Measurements from ENCODE around the gene GPR39. TPM values are rescaled to one million over a fixed set of nuclear protein-coding genes. Genes with fewer than 3 reads are reported as not detected.

GPR39 gene
- total RNA-seq, 1 donor: 3.6 TPM

GRCh38 chr2:132495881-132496280 lies 79.3 kb downstream of the GPR39 start:
- Histone ChIP-seq H3K4me3 (ENCODE audit: insufficient read depth, low read length) (no peak overlapping the region), H3K9me3 (ENCODE audit: low read depth, low read length) (no peaks in the 10 kb centered on the region), H4K20me1 (ENCODE audit: insufficient read depth, low read length) (no peaks in the 10 kb centered on the region), H3K27ac (ENCODE audit: low read depth, low read length) (no peak overlapping the region), H3K27me3 (ENCODE audit: insufficient read depth, low read length) (no peaks in the 10 kb centered on the region), H3K36me3 (ENCODE audit: insufficient read depth, low read length) (no peaks in the 10 kb centered on the region), H3K4me2 (ENCODE audit: insufficient read depth, low read length) (no peak overlapping the region), H2AFZ (ENCODE audit: low read length) (no peak overlapping the region), H3K4me1 (ENCODE audit: insufficient read depth, low read length) (no peaks in the 10 kb centered on the region), H3K79me2 (ENCODE audit: insufficient read depth, low read length) (no peaks in the 10 kb centered on the region)
- no peak for DNase-seq (ENCODE audit: insufficient read length, low spot score, missing footprints)
- no peak for TF ChIP-seq CTCF (IDR thresholded peaks at IDR 0.05; ENCODE audit: extremely low read depth, low read depth, low read length)

GRCh38 chr2:132496555-132496954 lies 80.0 kb downstream of the GPR39 start:
- Histone ChIP-seq H3K27ac (ENCODE audit: low read depth, low read length) (no peak overlapping the region), H3K4me1 (ENCODE audit: insufficient read depth, low read length) (no peaks in the 10 kb centered on the region), H3K27me3 (ENCODE audit: insufficient read depth, low read length) (no peaks in the 10 kb centered on the region), H3K4me3 (ENCODE audit: insufficient read depth, low read length) (no peak overlapping the region), H3K4me2 (ENCODE audit: insufficient read depth, low read length) (no peak overlapping the region), H3K9me3 (ENCODE audit: low read depth, low read length) (no peaks in the 10 kb centered on the region), H3K36me3 (ENCODE audit: insufficient read depth, low read length) (no peaks in the 10 kb centered on the region), H4K20me1 (ENCODE audit: insufficient read depth, low read length) (no peaks in the 10 kb centered on the region), H3K79me2 (ENCODE audit: insufficient read depth, low read length) (no peaks in the 10 kb centered on the region), H2AFZ (ENCODE audit: low read length) (no peak overlapping the region)
- no peak for TF ChIP-seq CTCF (IDR thresholded peaks at IDR 0.05; ENCODE audit: extremely low read depth, low read depth, low read length)
- DNase-seq (ENCODE audit: insufficient read length, low spot score, missing footprints): no peak

- no peaks in the 10 kb centered on the region for H3K36me3 ChIP-seq (ENCODE audit: insufficient read depth, low read length)
- H3K9me3 ChIP-seq (ENCODE audit: low read depth, low read length): no peaks in the 10 kb centered on the region
- H3K4me2 ChIP-seq (ENCODE audit: insufficient read depth, low read length): no peak overlapping the region
- TF ChIP-seq CTCF (IDR thresholded peaks at IDR 0.05; ENCODE audit: extremely low read depth, low read depth, low read length): no peak
- no peak overlapping the region for H2AFZ ChIP-seq (ENCODE audit: low read length)
- no peaks in the 10 kb centered on the region for H3K27me3 ChIP-seq (ENCODE audit: insufficient read depth, low read length)
- H4K20me1 ChIP-seq (ENCODE audit: insufficient read depth, low read length): no peaks in the 10 kb centered on the region
- H3K4me3 ChIP-seq (ENCODE audit: insufficient read depth, low read length): no peak overlapping the region
- no peaks in the 10 kb centered on the region for H3K79me2 ChIP-seq (ENCODE audit: insufficient read depth, low read length)
- no peak for DNase-seq (ENCODE audit: insufficient read length, low spot score, missing footprints)
- no peak overlapping the region for H3K27ac ChIP-seq (ENCODE audit: low read depth, low read length)
- H3K4me1 ChIP-seq (ENCODE audit: insufficient read depth, low read length): no peaks in the 10 kb centered on the region
These were observed 81.0 kb downstream of the GPR39 start for GRCh38 chr2:132497591-132497990.

GRCh38 chr2:132503701-132504100 lies 87.1 kb downstream of the GPR39 start:
- Histone ChIP-seq H3K27me3 (ENCODE audit: insufficient read depth, low read length) (no peaks in the 10 kb centered on the region), H2AFZ (ENCODE audit: low read length) (no peak overlapping the region), H3K4me3 (ENCODE audit: insufficient read depth, low read length) (no peak overlapping the region), H4K20me1 (ENCODE audit: insufficient read depth, low read length) (no peaks in the 10 kb centered on the region), H3K9me3 (ENCODE audit: low read depth, low read length) (no peaks in the 10 kb centered on the region), H3K79me2 (ENCODE audit: insufficient read depth, low read length) (no peaks in the 10 kb centered on the region), H3K4me1 (ENCODE audit: insufficient read depth, low read length) (no peaks in the 10 kb centered on the region), H3K4me2 (ENCODE audit: insufficient read depth, low read length) (no peak overlapping the region), H3K36me3 (ENCODE audit: insufficient read depth, low read length) (no peaks in the 10 kb centered on the region), H3K27ac (ENCODE audit: low read depth, low read length) (no peak overlapping the region)
- peak; percentile 63 for DNase-seq (ENCODE audit: insufficient read length, low spot score, missing footprints)
- no peak for TF ChIP-seq CTCF (IDR thresholded peaks at IDR 0.05; ENCODE audit: extremely low read depth, low read depth, low read length)
